Loucy (cell line): Measurements from ENCODE around the gene TBX18.

Experiments
- EZH2phosphoT487 ChIP-seq: fragments of 200-600 bp; IDR thresholded peaks from 2 replicates; pipeline ENCODE4 v1.6.1; 2018; ENCODE audit warnings: antibody characterized with exemption, mild to moderate bottlenecking, moderate library complexity, borderline replicate concordance
- TF ChIP-seq, protein P1 (sequence below): fragments of 200-600 bp; sonication (generic); conservative IDR thresholded peaks from 2 replicates; pipeline ENCODE4 v1.5.1; 2014; ENCODE audit warnings: mild to moderate bottlenecking, antibody characterized with exemption, low read length

DNA sequence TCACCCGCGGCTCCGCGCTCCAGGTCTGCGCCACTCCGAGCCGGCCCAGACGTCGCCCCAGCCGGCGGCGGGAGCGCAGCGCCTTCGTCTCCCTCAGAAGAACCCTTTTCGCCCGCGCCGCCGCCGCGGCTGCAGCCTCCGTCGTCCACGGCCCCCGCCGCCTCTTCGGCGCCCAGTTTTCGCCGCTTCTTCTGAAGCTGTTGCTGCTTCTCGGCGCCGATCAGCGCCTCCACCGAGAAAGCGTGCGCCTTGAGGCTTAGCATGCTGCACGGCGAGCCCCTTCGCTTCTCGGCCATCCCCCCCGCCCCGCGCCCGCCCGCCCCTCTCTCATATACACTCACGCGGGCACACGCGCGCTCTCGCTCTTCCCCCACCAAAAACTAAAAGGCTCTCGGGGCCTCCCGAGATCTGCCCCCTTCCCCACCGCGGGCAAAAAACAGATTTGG is 489 bp downstream of the TBX18 start:
- TF ChIP-seq, protein P1, sequence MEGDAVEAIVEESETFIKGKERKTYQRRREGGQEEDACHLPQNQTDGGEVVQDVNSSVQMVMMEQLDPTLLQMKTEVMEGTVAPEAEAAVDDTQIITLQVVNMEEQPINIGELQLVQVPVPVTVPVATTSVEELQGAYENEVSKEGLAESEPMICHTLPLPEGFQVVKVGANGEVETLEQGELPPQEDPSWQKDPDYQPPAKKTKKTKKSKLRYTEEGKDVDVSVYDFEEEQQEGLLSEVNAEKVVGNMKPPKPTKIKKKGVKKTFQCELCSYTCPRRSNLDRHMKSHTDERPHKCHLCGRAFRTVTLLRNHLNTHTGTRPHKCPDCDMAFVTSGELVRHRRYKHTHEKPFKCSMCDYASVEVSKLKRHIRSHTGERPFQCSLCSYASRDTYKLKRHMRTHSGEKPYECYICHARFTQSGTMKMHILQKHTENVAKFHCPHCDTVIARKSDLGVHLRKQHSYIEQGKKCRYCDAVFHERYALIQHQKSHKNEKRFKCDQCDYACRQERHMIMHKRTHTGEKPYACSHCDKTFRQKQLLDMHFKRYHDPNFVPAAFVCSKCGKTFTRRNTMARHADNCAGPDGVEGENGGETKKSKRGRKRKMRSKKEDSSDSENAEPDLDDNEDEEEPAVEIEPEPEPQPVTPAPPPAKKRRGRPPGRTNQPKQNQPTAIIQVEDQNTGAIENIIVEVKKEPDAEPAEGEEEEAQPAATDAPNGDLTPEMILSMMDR = no peak
- no peak for TF ChIP-seq EZH2phosphoT487
